Spleen (tissue), 11 donors: ENCODE results near the gene SYNDIG1. TPM values are rescaled to one million over a fixed set of nuclear protein-coding genes. Genes with fewer than 3 reads are reported as not detected.

Experiments used
- DNase-seq: peaks from one replicate; pipeline ENCODE4 v3.0.0-alpha.2; 2020
- H3K27ac ChIP-seq, 8 donors: fragments of 200-600 bp; sonication (generic) in 7 of 8; 1 replicate in 4 of 8; 2 replicates in 4 of 8; pipeline versions ENCODE4 v1.5.0 to v1.8.0; 2016 to 2021; ENCODE audit warnings: inconsistent platforms in 4 of 8, mild to moderate bottlenecking in 4 of 8, moderate library complexity in 1 of 8
- H3K27me3 ChIP-seq, 7 donors: fragments of 200-600 bp; sonication (generic) in 6 of 7; replicated peaks in 1 of 7; 1 replicate in 4 of 7; 2 replicates in 3 of 7; pipeline versions ENCODE4 v1.5.0 to v1.8.0; 2016 to 2021; ENCODE audit warnings: inconsistent platforms in 3 of 7, mild to moderate bottlenecking in 1 of 7
- H3K36me3 ChIP-seq, 6 donors: fragments of 200-600 bp; sonication (generic) in 5 of 6; 1 replicate in 4 of 6; 2 replicates in 2 of 6; pipeline versions ENCODE4 v1.5.0 to v1.8.0; 2016 to 2021; ENCODE audit warnings: inconsistent platforms in 2 of 6
- H3K4me1 ChIP-seq, 6 donors: fragments of 200-600 bp; sonication (generic) in 5 of 6; 1 replicate in 3 of 6; 2 replicates in 3 of 6; pipeline versions ENCODE4 v1.5.0 to v1.8.0; 2016 to 2021; ENCODE audit warnings: inconsistent platforms in 3 of 6
- H3K4me3 ChIP-seq, 8 donors: fragments of 200-600 bp; sonication (generic) in 7 of 8; 1 replicate in 4 of 8; 2 replicates in 4 of 8; pipeline versions ENCODE4 v1.5.0 to v1.8.0; 2016 to 2021; ENCODE audit warnings: inconsistent platforms in 4 of 8, mild to moderate bottlenecking in 4 of 8, moderate library complexity in 2 of 8
- H3K9me3 ChIP-seq, 8 donors: fragments of 200-600 bp; sonication (generic) in 7 of 8; 1 replicate in 4 of 8; 2 replicates in 4 of 8; pipeline versions ENCODE4 v1.5.0 to v1.8.0; 2016 to 2021; ENCODE audit warnings: inconsistent platforms in 4 of 8
- CTCF ChIP-seq, 11 experiments: fragments of 200-600 bp in 7 of 11; fragments of 450-650 bp in 4 of 11; sonication (generic) in 4 of 11; IDR thresholded peaks in 8 of 11; conservative IDR thresholded peaks in 3 of 11; 1 replicate in 7 of 11; 2 replicates in 4 of 11; pipeline versions ENCODE4 v1.4.0 to v1.8.0; 2016 to 2021; ENCODE audit warnings: antibody characterized with exemption in 11 of 11, inconsistent platforms in 4 of 11, mild to moderate bottlenecking in 1 of 11
- POLR2A ChIP-seq, 3 donors: fragments of 450-650 bp; IDR thresholded peaks; one replicate each; pipeline ENCODE4 v1.5.1; 2017; ENCODE audit warnings: antibody characterized with exemption in 3 of 3, mild to moderate bottlenecking in 1 of 3
- POLR2AphosphoS5 ChIP-seq, 3 donors: sonication (generic); formaldehyde crosslinking; IDR thresholded peaks; one replicate each; pipeline ENCODE4 v1.5.1; 2017; ENCODE audit warnings: antibody characterized with exemption in 3 of 3
- WGBS, 5 donors: extraction: QIAGEN DNeasy Blood & Tissue Kit in 3 of 5; methylation state at CpG; one replicate each; pipeline versions ENCODE4 v1.1.5 to v1.1.7; 2013 to 2018; 5-methylcytosine and 5-hydroxymethylcytosine counted together
- intact Hi-C: fragments of 100-400 bp; cut with DNase I; formaldehyde crosslinking; loops from one replicate; pipeline ENCODE4 v1.15.0; 2023; ENCODE audit warnings: low total_unique reads
- polyA plus RNA-seq, 3 donors: library from polyadenylated mRNA; stranded (reverse); fragments of 200-250 nt; gene quantifications; one replicate each; pipeline ENCODE4 v1.2.1, GENCODE V29; 2013
- total RNA-seq, 7 donors: library from RNA; depleted of rRNA in 3 of 7; stranded (reverse); fragments of >200 nt in 3 of 7; fragmentation: NEBNext Ultra II Directional in 4 of 7; extraction: Animal tissue kit (Norgen Biotek cat#: 25700) in 4 of 7; gene quantifications; one replicate each; pipeline versions ENCODE4 v1.1.0 to v1.2.1, GENCODE V29; 2016 to 2021
- donor health status: healthy with polysubstance abuse.
- donor health status: DM: no; HTN: no; CAD: no; lungs with moderate emphysema.
- donor health status: DM: no; HTN: no; CAD: no.
- donor health status: Bipolar disorder and iron deficiency.
- donor health status: healthy.
- donor health status: DM: no; HTN: no; CAD: no.
- donor health status: DM: yes; HTN: yes; CAD: no.

SYNDIG1 gene
- total and polyA plus RNA-seq, 10 donors: 0.70 to 3.5 (median 1.3) TPM

GRCh38 chr20:24676353-24676977 lies 207.0 kb downstream of the SYNDIG1 start:
- intact Hi-C loops: no loop called here
- Histone ChIP-seq H3K27ac (no peak overlapping the region), H3K4me3 (no peak overlapping the region), H3K27me3 (no peaks in the 10 kb centered on the region), H3K9me3 (no peaks in the 10 kb centered on the region), H3K4me1 (no peaks in the 10 kb centered on the region), H3K36me3 (no peaks in the 10 kb centered on the region)
- peak; percentile 59 for DNase-seq
- 86 to 92% (median 91%) methylated on average over 4 to 11 of the region's 11 CpGs for WGBS, 5 donors
- TF ChIP-seq POLR2AphosphoS5 (IDR thresholded peaks at IDR 0.05): no peak
- TF ChIP-seq CTCF (IDR thresholded peaks at IDR 0.05 in 8 of 11, conservative IDR thresholded peaks at IDR 0.05 in 3 of 11): no peak
- no peak for TF ChIP-seq POLR2A (IDR thresholded peaks at IDR 0.05)

GRCh38 chr20:24676978-24677370 lies 207.5 kb downstream of the SYNDIG1 start:
- TF ChIP-seq POLR2A (IDR thresholded peaks at IDR 0.05) (no peak), POLR2AphosphoS5 (IDR thresholded peaks at IDR 0.05) (no peak), CTCF (IDR thresholded peaks at IDR 0.05 in 8 of 11, conservative IDR thresholded peaks at IDR 0.05 in 3 of 11) (no peak)
- 83 to 91% (median 88%) methylated on average over 6 of the region's 6 CpGs for WGBS, 5 donors

GRCh38 chr20:24677626-24678315 lies 208.3 kb downstream of the SYNDIG1 start:
- DNase-seq: peak; percentile 54
- Histone ChIP-seq H3K27ac (no peak overlapping the region), H3K4me1 (no peaks in the 10 kb centered on the region), H3K27me3 (no peaks in the 10 kb centered on the region), H3K36me3 (no peaks in the 10 kb centered on the region), H3K9me3 (no peaks in the 10 kb centered on the region), H3K4me3 (no peak overlapping the region)
- intact Hi-C loops: no loop called here
- WGBS, 5 donors: 77 to 89% (median 84%) methylated on average over 9 of the region's 9 CpGs
- TF ChIP-seq POLR2A (IDR thresholded peaks at IDR 0.05) (no peak), CTCF (IDR thresholded peaks at IDR 0.05 in 8 of 11, conservative IDR thresholded peaks at IDR 0.05 in 3 of 11) (no peak), POLR2AphosphoS5 (IDR thresholded peaks at IDR 0.05) (no peak)

More at GRCh38 chr20:24676978-24677370, 207.5 kb downstream of the SYNDIG1 start:
- intact Hi-C loops: no loop called here
- no peaks in the 10 kb centered on the region for H3K27me3 ChIP-seq
- H3K27ac ChIP-seq: no peak overlapping the region
- H3K4me1 ChIP-seq: no peaks in the 10 kb centered on the region
- no peak overlapping the region for H3K4me3 ChIP-seq
- peak; percentile 24 for DNase-seq
- H3K9me3 ChIP-seq: no peaks in the 10 kb centered on the region
- H3K36me3 ChIP-seq: no peaks in the 10 kb centered on the region

GRCh38 chr20:24678351-24679106 lies 209.1 kb downstream of the SYNDIG1 start:
- intact Hi-C loops: no loop called here
- H3K4me1 ChIP-seq: no peaks in the 10 kb centered on the region
- no peak overlapping the region for H3K27ac ChIP-seq
- TF ChIP-seq CTCF (IDR thresholded peaks at IDR 0.05 in 8 of 11, conservative IDR thresholded peaks at IDR 0.05 in 3 of 11) (no peak), POLR2AphosphoS5 (IDR thresholded peaks at IDR 0.05) (no peak), POLR2A (IDR thresholded peaks at IDR 0.05) (no peak)
- peak; percentile 58 for DNase-seq
- WGBS, 5 donors: 75 to 88% (median 81%) methylated on average over 14 to 15 of the region's 15 CpGs
- no peaks in the 10 kb centered on the region for H3K27me3 ChIP-seq
- H3K4me3 ChIP-seq: no peak overlapping the region
- no peaks in the 10 kb centered on the region for H3K36me3 ChIP-seq
- no peaks in the 10 kb centered on the region for H3K9me3 ChIP-seq
